Activated CD8-positive, alpha-beta T cell treated with anti-CD3 and anti-CD28 coated beads for 36 hours (primary cell): Measurements from ENCODE around the gene TASP1. TPM values are rescaled to one million over a fixed set of nuclear protein-coding genes. Genes with fewer than 3 reads are reported as not detected.

Experiments used
- ATAC-seq: fragments of 200-7000 bp; cut with Tn5 transposase; one replicate; pipeline ENCODE4 v1.10.0; 2021; ENCODE audit warnings: mild to moderate bottlenecking, moderate library complexity
- CTCF ChIA-PET: fragments of 350-600 bp; sonication (Branson Sonifier 250); formaldehyde crosslinking; loops from one replicate; lab custom pipeline; 2021; ENCODE audit warnings: antibody characterized with exemption; lab: Charles Lee
- POLR2A ChIA-PET: fragments of 350-600 bp; sonication (Branson Sonifier 250); formaldehyde crosslinking; loops from one replicate; lab custom pipeline; 2021; ENCODE audit warnings: antibody characterized with exemption; lab: Charles Lee
- DNase-seq: peaks from one replicate; pipeline ENCODE4 v3.0.0-alpha.2; 2020
- H3K27ac Mint-ChIP-seq: one replicate; pipeline ENCODE4 v1.8.0; 2021; ENCODE audit warnings: mild to moderate bottlenecking, mixed read lengths
- H3K27me3 Mint-ChIP-seq: one replicate; pipeline ENCODE4 v1.8.0; 2021; ENCODE audit warnings: mixed read lengths
- H3K36me3 Mint-ChIP-seq: one replicate; pipeline ENCODE4 v1.8.0; 2021; ENCODE audit warnings: low read depth, mixed read lengths
- H3K4me1 Mint-ChIP-seq: one replicate; pipeline ENCODE4 v1.8.0; 2021; ENCODE audit warnings: low read depth, mixed read lengths
- H3K4me3 Mint-ChIP-seq: one replicate; pipeline ENCODE4 v1.8.0; 2021; ENCODE audit warnings: mild to moderate bottlenecking, moderate library complexity, mixed read lengths
- H3K9me3 Mint-ChIP-seq: one replicate; pipeline ENCODE4 v1.8.0; 2021; ENCODE audit warnings: mixed read lengths
- CTCF ChIP-seq: fragments of 200-600 bp; IDR thresholded peaks from one replicate; pipeline ENCODE4 v1.8.0; 2022; ENCODE audit warnings: antibody characterized with exemption, mild to moderate bottlenecking
- intact Hi-C: fragments of 100-400 bp; cut with micrococcal nuclease; formaldehyde crosslinking; loops from one replicate; pipeline ENCODE4 v1.10.0; 2022
- total RNA-seq, 2 experiments: library from RNA; stranded (reverse); gene quantifications; one replicate each; pipeline ENCODE4 v1.2.3, GENCODE V29; 2021

Gene TASP1
- total RNA-seq, 2 experiments from 2014 or later, result 8.7 to 8.8 TPM

GRCh38 chr20:13396826-13397225 is 241.9 kb downstream of the TASP1 start:
- CTCF ChIA-PET, result no interaction called here

GRCh38 chr20:13396022-13396421 is 242.7 kb downstream of the TASP1 start:
- ATAC-seq (no peak), DNase-seq (no peak)
- Mint-ChIP-seq H3K27ac (no peak overlapping the region), H3K9me3 (peaks cover 1% of the 10 kb centered on the region), H3K4me1 (peaks cover 13% of the 10 kb centered on the region), H3K27me3 (no peaks in the 10 kb centered on the region), H3K36me3 (peaks cover 27% of the 10 kb centered on the region), H3K4me3 (no peak overlapping the region)
- ChIA-PET POLR2A (no interaction called here), CTCF (no interaction called here)
- intact Hi-C loops, result no loop called here
- TF ChIP-seq CTCF, result no peak

More at GRCh38 chr20:13396826-13397225, 241.9 kb downstream of the TASP1 start:
- no peak for TF ChIP-seq CTCF
- peaks cover 23% of the 10 kb centered on the region for H3K36me3 Mint-ChIP-seq
- no peak overlapping the region for H3K27ac Mint-ChIP-seq
- intact Hi-C loops, result no loop called here
- DNase-seq (no peak), ATAC-seq (no peak)
- POLR2A ChIA-PET, result no interaction called here
- peaks cover 1% of the 10 kb centered on the region for H3K9me3 Mint-ChIP-seq
- H3K27me3 Mint-ChIP-seq, result no peaks in the 10 kb centered on the region
- H3K4me1 Mint-ChIP-seq, result peaks cover 13% of the 10 kb centered on the region
- H3K4me3 Mint-ChIP-seq, result no peak overlapping the region

GRCh38 chr20:13395232-13395631 is 243.5 kb downstream of the TASP1 start:
- intact Hi-C loops, result no loop called here
- peaks cover 13% of the 10 kb centered on the region for H3K4me1 Mint-ChIP-seq

GRCh38 chr20:13392391-13392790 is 246.3 kb downstream of the TASP1 start:
- peaks cover 57% of the 10 kb centered on the region for H3K36me3 Mint-ChIP-seq
- POLR2A ChIA-PET, result no interaction called here
- H3K4me3 Mint-ChIP-seq, result no peak overlapping the region
- H3K27me3 Mint-ChIP-seq, result no peaks in the 10 kb centered on the region
- CTCF ChIA-PET, result interaction anchor here (1.7 kb wide), 1 partner anchor 90 kb away, joined by 6 read pairs; no protein-coding TSS in a partner anchor
- H3K27ac Mint-ChIP-seq, result no peak overlapping the region
- H3K9me3 Mint-ChIP-seq, result peaks cover 8% of the 10 kb centered on the region
- intact Hi-C loops, result no loop called here
- DNase-seq (no peak), ATAC-seq (no peak)
- peaks cover 6% of the 10 kb centered on the region for H3K4me1 Mint-ChIP-seq
- TF ChIP-seq CTCF, result no peak

More at GRCh38 chr20:13395232-13395631, 243.5 kb downstream of the TASP1 start:
- no peak overlapping the region for H3K27ac Mint-ChIP-seq
- POLR2A ChIA-PET, result no interaction called here
- H3K27me3 Mint-ChIP-seq, result no peaks in the 10 kb centered on the region
- ATAC-seq (no peak), DNase-seq (no peak)
- CTCF ChIA-PET, result no interaction called here
- no peak overlapping the region for H3K4me3 Mint-ChIP-seq
- H3K9me3 Mint-ChIP-seq, result peaks cover 1% of the 10 kb centered on the region
- TF ChIP-seq CTCF, result no peak
- H3K36me3 Mint-ChIP-seq, result peaks cover 34% of the 10 kb centered on the region

- H3K27me3 Mint-ChIP-seq, result no peaks in the 10 kb centered on the region
- no peak for DNase-seq
- H3K27ac Mint-ChIP-seq, result no peak overlapping the region
- no peaks in the 10 kb centered on the region for H3K4me1 Mint-ChIP-seq
- H3K36me3 Mint-ChIP-seq, result peaks cover 73% of the 10 kb centered on the region
- H3K4me3 Mint-ChIP-seq, result no peak overlapping the region
- H3K9me3 Mint-ChIP-seq, result peaks cover 15% of the 10 kb centered on the region
- TF ChIP-seq CTCF, result no peak
- POLR2A ChIA-PET, result no interaction called here
- CTCF ChIA-PET, result no interaction called here
- intact Hi-C loops, result no loop called here
- ATAC-seq, result no peak
Measured at GRCh38 chr20:13389115-13389514, 249.6 kb downstream of the TASP1 start.
